Suppressor macrophage treated with lipopolysaccharide for 1 hour (primary cell): Measurements from ENCODE around the gene STUM.
A peak's percentile ranks its signal among the peaks of the same experiment; 100 is the strongest.

Source experiments
- DNase-seq, 3 donors: peaks; one replicate each; pipeline ENCODE4 v3.0.0-alpha.2; 2020 to 2022

STUM gene

GRCh38 chr1:226534098-226534497, 14.5 kb upstream of the STUM start:
- no peak for DNase-seq

- no peak for DNase-seq
These were observed 13.9 kb upstream of the STUM start for GRCh38 chr1:226534645-226535044.

GRCh38 chr1:226535666-226536065, 12.9 kb upstream of the STUM start:
- no peak for DNase-seq

GRCh38 chr1:226541231-226541630, 7.3 kb upstream of the STUM start:
- no peak for DNase-seq

- peak in 2 of 3 donors; percentile 34 to 44 for DNase-seq
These were observed 6.6 kb upstream of the STUM start for GRCh38 chr1:226541631-226542622.

- DNase-seq, result no peak
These were observed 5.9 kb upstream of the STUM start for GRCh38 chr1:226542623-226543103.

GRCh38 chr1:226545836-226546596, 2.5 kb upstream of the STUM start:
- peak; percentile 51 to 68 (median 65) for DNase-seq

- no peak for DNase-seq
These were observed 1.6 kb upstream of the STUM start for GRCh38 chr1:226546926-226547325.

- peak; percentile 86 to 90 (median 90) for DNase-seq
These were observed 791 bp upstream of the STUM start for GRCh38 chr1:226547754-226548191.

GRCh38 chr1:226549094-226549936, 751 bp downstream of the STUM start:
- peak in 1 of 3 donors; percentile 39 for DNase-seq

GRCh38 chr1:226549937-226550671, 1.5 kb downstream of the STUM start:
- DNase-seq, result peak; percentile 49 to 63 (median 50)

- no peak for DNase-seq
These were observed 2.1 kb downstream of the STUM start for GRCh38 chr1:226550672-226551041.

- no peak for DNase-seq
These were observed 2.7 kb downstream of the STUM start for GRCh38 chr1:226551299-226551698.

GRCh38 chr1:226552061-226552460, 3.5 kb downstream of the STUM start:
- peak in 2 of 3 donors; percentile 22 to 27 for DNase-seq

- no peak for DNase-seq
These were observed 4.8 kb downstream of the STUM start for GRCh38 chr1:226553266-226553923.

- peak in 1 of 3 donors; percentile 20 for DNase-seq
These were observed 5.3 kb downstream of the STUM start for GRCh38 chr1:226553924-226554282.

- peak in 2 of 3 donors; percentile 14 to 27 for DNase-seq
These were observed 6.5 kb downstream of the STUM start for GRCh38 chr1:226555092-226555491.

GRCh38 chr1:226557424-226557823, 8.9 kb downstream of the STUM start:
- DNase-seq, result no peak

GRCh38 chr1:226558036-226558650, 9.6 kb downstream of the STUM start:
- peak; percentile 92 to 96 (median 92) for DNase-seq

GRCh38 chr1:226560243-226560642, 11.7 kb downstream of the STUM start:
- no peak for DNase-seq

- no peak for DNase-seq
These were observed 14.4 kb downstream of the STUM start for GRCh38 chr1:226562989-226563388.
